ENCODE results near the gene SYCP3. TPM values are rescaled to one million over a fixed set of nuclear protein-coding genes. Genes with fewer than 3 reads are reported as not detected.

SYCP3 gene
- total and polyA plus RNA-seq, 2 of the 13 experiments (the other 11 are each of a cell fraction or from before 2014, with no cell fraction given) = not detected

- no peak for TF ChIP-seq ZFP36 (IDR thresholded peaks at IDR 0.05; ENCODE audit: borderline replicate concordance, low read depth, low read length, partially characterized antibody)
- TF ChIP-seq MLXIP (CRISPR knock-in tag; IDR thresholded peaks at IDR 0.05; ENCODE audit: borderline replicate concordance) = no peak
- TF ChIP-seq SNAPC2 (CRISPR knock-in tag; IDR thresholded peaks at IDR 0.05) = no peak
- 0 out of 2 replicates have a peak, but pooled peaks have one; percentile 29 for TF ChIP-seq ZNF710 (CRISPR knock-in tag; IDR thresholded peaks at IDR 0.05; ENCODE audit: borderline replicate concordance)
- TF ChIP-seq, protein P1, sequence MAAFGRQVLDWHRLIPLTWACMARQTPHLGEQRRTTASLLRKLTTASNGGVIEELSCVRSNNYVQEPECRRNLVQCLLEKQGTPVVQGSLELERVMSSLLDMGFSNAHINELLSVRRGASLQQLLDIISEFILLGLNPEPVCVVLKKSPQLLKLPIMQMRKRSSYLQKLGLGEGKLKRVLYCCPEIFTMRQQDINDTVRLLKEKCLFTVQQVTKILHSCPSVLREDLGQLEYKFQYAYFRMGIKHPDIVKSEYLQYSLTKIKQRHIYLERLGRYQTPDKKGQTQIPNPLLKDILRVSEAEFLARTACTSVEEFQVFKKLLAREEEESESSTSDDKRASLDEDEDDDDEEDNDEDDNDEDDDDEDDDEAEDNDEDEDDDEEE (CRISPR knock-in tag; IDR thresholded peaks at IDR 0.05) = no peak
- TF ChIP-seq MAZ (IDR thresholded peaks at IDR 0.05; ENCODE audit: borderline replicate concordance, low read depth, low read length) = no peak
- TF ChIP-seq MAZ (CRISPR knock-in tag; IDR thresholded peaks at IDR 0.05; ENCODE audit: low read depth) = no peak; the same call in 1 of the 2 replicates
- TF ChIP-seq ZNF253 (CRISPR knock-in tag; IDR thresholded peaks at IDR 0.05; ENCODE audit: borderline replicate concordance) = no peak
- no peak for TF ChIP-seq ZNF766 (CRISPR knock-in tag; IDR thresholded peaks at IDR 0.05; ENCODE audit: borderline replicate concordance)
- TF ChIP-seq ZNF614 (CRISPR knock-in tag; IDR thresholded peaks at IDR 0.05; ENCODE audit: borderline replicate concordance) = no peak
- TF ChIP-seq FOXJ3 (CRISPR knock-in tag; IDR thresholded peaks at IDR 0.05; ENCODE audit: borderline replicate concordance) = no peak
- TF ChIP-seq, protein P2, sequence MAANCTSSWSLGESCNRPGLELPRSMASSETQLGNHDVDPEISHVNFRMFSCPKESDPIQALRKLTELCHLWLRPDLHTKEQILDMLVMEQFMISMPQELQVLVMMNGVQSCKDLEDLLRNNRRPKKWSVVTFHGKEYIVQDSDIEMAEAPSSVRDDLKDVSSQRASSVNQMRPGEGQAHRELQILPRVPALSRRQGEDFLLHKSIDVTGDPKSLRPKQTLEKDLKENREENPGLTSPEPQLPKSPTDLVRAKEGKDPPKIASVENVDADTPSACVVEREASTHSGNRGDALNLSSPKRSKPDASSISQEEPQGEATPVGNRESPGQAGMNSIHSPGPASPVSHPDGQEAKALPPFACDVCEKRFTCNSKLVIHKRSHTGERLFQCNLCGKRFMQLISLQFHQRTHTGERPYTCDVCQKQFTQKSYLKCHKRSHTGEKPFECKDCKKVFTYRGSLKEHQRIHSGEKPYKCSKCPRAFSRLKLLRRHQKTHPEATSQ (CRISPR knock-in tag; IDR thresholded peaks at IDR 0.05; ENCODE audit: borderline replicate concordance) = no peak
- TF ChIP-seq ZNF839 (CRISPR knock-in tag; IDR thresholded peaks at IDR 0.05; ENCODE audit: borderline replicate concordance) = no peak
- TF ChIP-seq, protein P3, sequence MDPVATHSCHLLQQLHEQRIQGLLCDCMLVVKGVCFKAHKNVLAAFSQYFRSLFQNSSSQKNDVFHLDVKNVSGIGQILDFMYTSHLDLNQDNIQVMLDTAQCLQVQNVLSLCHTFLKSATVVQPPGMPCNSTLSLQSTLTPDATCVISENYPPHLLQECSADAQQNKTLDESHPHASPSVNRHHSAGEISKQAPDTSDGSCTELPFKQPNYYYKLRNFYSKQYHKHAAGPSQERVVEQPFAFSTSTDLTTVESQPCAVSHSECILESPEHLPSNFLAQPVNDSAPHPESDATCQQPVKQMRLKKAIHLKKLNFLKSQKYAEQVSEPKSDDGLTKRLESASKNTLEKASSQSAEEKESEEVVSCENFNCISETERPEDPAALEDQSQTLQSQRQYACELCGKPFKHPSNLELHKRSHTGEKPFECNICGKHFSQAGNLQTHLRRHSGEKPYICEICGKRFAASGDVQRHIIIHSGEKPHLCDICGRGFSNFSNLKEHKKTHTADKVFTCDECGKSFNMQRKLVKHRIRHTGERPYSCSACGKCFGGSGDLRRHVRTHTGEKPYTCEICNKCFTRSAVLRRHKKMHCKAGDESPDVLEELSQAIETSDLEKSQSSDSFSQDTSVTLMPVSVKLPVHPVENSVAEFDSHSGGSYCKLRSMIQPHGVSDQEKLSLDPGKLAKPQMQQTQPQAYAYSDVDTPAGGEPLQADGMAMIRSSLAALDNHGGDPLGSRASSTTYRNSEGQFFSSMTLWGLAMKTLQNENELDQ (CRISPR knock-in tag; IDR thresholded peaks at IDR 0.05; ENCODE audit: borderline replicate concordance) = no peak
- TF ChIP-seq PLSCR1 (CRISPR knock-in tag; IDR thresholded peaks at IDR 0.05; ENCODE audit: borderline replicate concordance) = no peak
- no peak for TF ChIP-seq HNRNPUL1 (IDR thresholded peaks at IDR 0.05; ENCODE audit: low read depth, low read length)
Measured at GRCh38 chr12:101697930-101698799, 41.1 kb downstream of the SYCP3 start (continued).
